Peyer's patch (tissue), 4 donors: Measurements from ENCODE around the gene MTARC2. TPM values are rescaled to one million over a fixed set of nuclear protein-coding genes. Genes with fewer than 3 reads are reported as not detected.

Experiments
- DNase-seq, 3 donors: peaks; one replicate each; pipeline ENCODE4 v3.0.0-alpha.2; 2017 to 2019
- H3K27ac ChIP-seq, 4 donors: fragments of 200-600 bp; sonication (generic); one replicate each; pipeline ENCODE4 v1.5.1; 2016 to 2019
- H3K27me3 ChIP-seq, 2 donors: fragments of 200-600 bp; sonication (generic); one replicate each; pipeline ENCODE4 v1.5.1; 2019
- H3K36me3 ChIP-seq, 3 donors: fragments of 200-600 bp; sonication (generic); one replicate each; pipeline ENCODE4 v1.5.1; 2016 to 2019
- H3K4me1 ChIP-seq, 4 donors: fragments of 200-600 bp; sonication (generic); one replicate each; pipeline ENCODE4 v1.5.1; 2016 to 2019
- H3K4me3 ChIP-seq, 4 donors: fragments of 200-600 bp; sonication (generic); 1 replicate in 3 of 4; 2 replicates in 1 of 4; pipeline ENCODE4 v1.5.1; 2016 to 2019; ENCODE audit warnings: mild to moderate bottlenecking in 1 of 4
- H3K9me3 ChIP-seq, 4 donors: fragments of 200-600 bp; sonication (generic); one replicate each; pipeline ENCODE4 v1.5.1; 2016 to 2019; ENCODE audit warnings: mild to moderate bottlenecking in 1 of 4
- POLR2A ChIP-seq, 2 donors: fragments of 450-650 bp; IDR thresholded peaks; one replicate each; pipeline ENCODE4 v1.5.1; 2017; ENCODE audit warnings: antibody characterized with exemption in 2 of 2, mild to moderate bottlenecking in 2 of 2, moderate library complexity in 2 of 2
- total RNA-seq, 4 donors: library from RNA; depleted of rRNA; stranded (reverse); fragments of >200 nt; gene quantifications; one replicate each; pipeline ENCODE4 v1.1.0, GENCODE V29; 2016
- TF ChIP-seq, protein P1 (sequence below), 6 experiments: fragments of 450-650 bp in 4 of 6; fragments of 200-600 bp in 2 of 6; sonication (generic) in 1 of 6; IDR thresholded peaks; one replicate each; pipeline ENCODE4 v1.5.1; 2017 to 2019; ENCODE audit warnings: antibody characterized with exemption in 6 of 6, mild to moderate bottlenecking in 3 of 6, moderate library complexity in 1 of 6

Gene MTARC2
- total RNA-seq, 4 donors from 2014 or later, result 47.9 to 96.0 (median 91.1) TPM

DNA sequence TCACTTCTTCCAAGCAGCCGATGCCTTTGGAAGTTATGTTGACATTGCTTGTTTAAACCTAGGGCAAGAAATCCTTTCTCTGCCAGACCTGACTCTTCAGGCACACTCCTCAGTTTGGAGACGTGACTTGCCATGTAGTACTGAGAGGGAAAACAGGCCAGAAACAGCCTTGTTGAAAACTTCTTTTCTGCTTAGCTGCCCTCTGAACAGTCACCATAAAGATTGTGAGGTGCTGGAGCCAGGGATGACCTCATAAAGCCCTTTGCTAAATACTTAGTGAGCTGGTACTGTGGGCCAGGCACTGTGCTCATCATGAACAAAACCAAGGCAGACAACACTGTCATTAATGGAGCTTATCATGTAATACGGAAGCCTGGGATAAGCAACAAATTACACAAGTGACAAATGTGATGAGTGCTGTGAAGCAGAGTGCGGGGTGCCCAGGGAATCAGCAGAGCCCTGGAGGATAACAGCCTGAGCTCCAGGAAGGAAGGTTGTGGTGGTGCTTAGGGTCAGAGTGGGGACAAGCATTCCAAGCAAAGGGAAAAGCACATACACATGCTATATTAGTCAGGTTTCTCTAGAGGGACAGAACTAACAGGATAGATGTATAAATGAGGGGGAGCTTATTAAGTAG, 80.9 kb downstream of the MTARC2 start:
- DNase-seq, result no peak

GRCh38 chr1:220833436-220833835, 85.3 kb downstream of the MTARC2 start:
- Histone ChIP-seq H3K36me3 (no peaks in the 10 kb centered on the region), H3K4me3 (no peak overlapping the region), H3K27ac (no peak overlapping the region), H3K27me3 (no peaks in the 10 kb centered on the region), H3K9me3 (no peaks in the 10 kb centered on the region), H3K4me1 (no peaks in the 10 kb centered on the region)
- no peak for DNase-seq
- TF ChIP-seq POLR2A (IDR thresholded peaks at IDR 0.05), result no peak
- TF ChIP-seq, protein P1, sequence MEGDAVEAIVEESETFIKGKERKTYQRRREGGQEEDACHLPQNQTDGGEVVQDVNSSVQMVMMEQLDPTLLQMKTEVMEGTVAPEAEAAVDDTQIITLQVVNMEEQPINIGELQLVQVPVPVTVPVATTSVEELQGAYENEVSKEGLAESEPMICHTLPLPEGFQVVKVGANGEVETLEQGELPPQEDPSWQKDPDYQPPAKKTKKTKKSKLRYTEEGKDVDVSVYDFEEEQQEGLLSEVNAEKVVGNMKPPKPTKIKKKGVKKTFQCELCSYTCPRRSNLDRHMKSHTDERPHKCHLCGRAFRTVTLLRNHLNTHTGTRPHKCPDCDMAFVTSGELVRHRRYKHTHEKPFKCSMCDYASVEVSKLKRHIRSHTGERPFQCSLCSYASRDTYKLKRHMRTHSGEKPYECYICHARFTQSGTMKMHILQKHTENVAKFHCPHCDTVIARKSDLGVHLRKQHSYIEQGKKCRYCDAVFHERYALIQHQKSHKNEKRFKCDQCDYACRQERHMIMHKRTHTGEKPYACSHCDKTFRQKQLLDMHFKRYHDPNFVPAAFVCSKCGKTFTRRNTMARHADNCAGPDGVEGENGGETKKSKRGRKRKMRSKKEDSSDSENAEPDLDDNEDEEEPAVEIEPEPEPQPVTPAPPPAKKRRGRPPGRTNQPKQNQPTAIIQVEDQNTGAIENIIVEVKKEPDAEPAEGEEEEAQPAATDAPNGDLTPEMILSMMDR (IDR thresholded peaks at IDR 0.05), result no peak

More for the DNA sequence above, 80.9 kb downstream of the MTARC2 start:
- H3K27me3 ChIP-seq, result no peaks in the 10 kb centered on the region
- no peak for TF ChIP-seq POLR2A (IDR thresholded peaks at IDR 0.05)
- TF ChIP-seq, protein P1 (IDR thresholded peaks at IDR 0.05), result no peak
- no peaks in the 10 kb centered on the region for H3K36me3 ChIP-seq
- no peaks in the 10 kb centered on the region for H3K9me3 ChIP-seq
- H3K4me3 ChIP-seq, result no peak overlapping the region
- no peaks in the 10 kb centered on the region for H3K4me1 ChIP-seq
- H3K27ac ChIP-seq, result no peak overlapping the region

Other genes starting within 250 kb of the MTARC2 start
- 1 to 10 TPM; 2.5 to 8.0 (median 4.0) TPM for gene MARK1, start 220.2 kb upstream of the MTARC2 start, total RNA-seq
- gene C1orf115, start 58.0 kb upstream of the MTARC2 start, total RNA-seq, result 100 to 1,000 TPM in 3 of 4 donors, 10 to 100 TPM in 1; 61.1 to 228 (median 177) TPM
- gene MTARC1, start 38.6 kb downstream of the MTARC2 start, total RNA-seq, result 1 to 10 TPM; 3.3 to 7.8 (median 5.8) TPM
- gene HLX, start 131.1 kb downstream of the MTARC2 start, total RNA-seq, result 10 to 100 TPM in 1 of 4 donors, 1 to 10 TPM in 3; 4.0 to 18.2 (median 8.4) TPM